HEK293T (cell line): ENCODE data around the gene ARID4B.

Experiments used
- ARNT ChIP-seq: fragments of 450-650 bp; IDR thresholded peaks from 2 replicates; pipeline ENCODE4 v1.6.1; 2017; ENCODE audit warnings: mild to moderate bottlenecking
- BHLHE40 ChIP-seq: fragments of 450-650 bp; IDR thresholded peaks from 2 replicates; pipeline ENCODE4 v1.6.1; 2016; ENCODE audit warnings: mild to moderate bottlenecking, moderate library complexity, borderline replicate concordance
- ELF4 ChIP-seq: fragments of 450-650 bp; IDR thresholded peaks from 2 replicates; pipeline ENCODE4 v1.6.1; 2017; ENCODE audit warnings: antibody characterized with exemption
- FOXK2 ChIP-seq: fragments of 450-650 bp; IDR thresholded peaks from 2 replicates; pipeline ENCODE4 v1.6.1; 2016; ENCODE audit warnings: mild to moderate bottlenecking
- FOXM1 ChIP-seq: fragments of 450-650 bp; IDR thresholded peaks from 2 replicates; pipeline ENCODE4 v1.6.1; 2017; ENCODE audit warnings: mild to moderate bottlenecking, borderline replicate concordance
- L3MBTL2 ChIP-seq: fragments of 450-650 bp; conservative IDR thresholded peaks from 2 replicates; pipeline ENCODE4 v1.6.1; 2016; ENCODE audit warnings: mild to moderate bottlenecking
- LEF1 ChIP-seq: fragments of 450-650 bp; IDR thresholded peaks from 2 replicates; pipeline ENCODE4 v1.6.1; 2017; ENCODE audit warnings: mild to moderate bottlenecking, borderline replicate concordance
- NFRKB ChIP-seq: fragments of 450-650 bp; IDR thresholded peaks from 2 replicates; pipeline ENCODE4 v1.6.1; 2016; ENCODE audit warnings: mild to moderate bottlenecking, moderate library complexity
- SUZ12 ChIP-seq: fragments of 450-650 bp; IDR thresholded peaks from 2 replicates; pipeline ENCODE4 v1.6.1; 2016; ENCODE audit warnings: mild to moderate bottlenecking
- ZNF384 ChIP-seq: fragments of 450-650 bp; IDR thresholded peaks from 2 replicates; pipeline ENCODE4 v1.6.1; 2016

DNA sequence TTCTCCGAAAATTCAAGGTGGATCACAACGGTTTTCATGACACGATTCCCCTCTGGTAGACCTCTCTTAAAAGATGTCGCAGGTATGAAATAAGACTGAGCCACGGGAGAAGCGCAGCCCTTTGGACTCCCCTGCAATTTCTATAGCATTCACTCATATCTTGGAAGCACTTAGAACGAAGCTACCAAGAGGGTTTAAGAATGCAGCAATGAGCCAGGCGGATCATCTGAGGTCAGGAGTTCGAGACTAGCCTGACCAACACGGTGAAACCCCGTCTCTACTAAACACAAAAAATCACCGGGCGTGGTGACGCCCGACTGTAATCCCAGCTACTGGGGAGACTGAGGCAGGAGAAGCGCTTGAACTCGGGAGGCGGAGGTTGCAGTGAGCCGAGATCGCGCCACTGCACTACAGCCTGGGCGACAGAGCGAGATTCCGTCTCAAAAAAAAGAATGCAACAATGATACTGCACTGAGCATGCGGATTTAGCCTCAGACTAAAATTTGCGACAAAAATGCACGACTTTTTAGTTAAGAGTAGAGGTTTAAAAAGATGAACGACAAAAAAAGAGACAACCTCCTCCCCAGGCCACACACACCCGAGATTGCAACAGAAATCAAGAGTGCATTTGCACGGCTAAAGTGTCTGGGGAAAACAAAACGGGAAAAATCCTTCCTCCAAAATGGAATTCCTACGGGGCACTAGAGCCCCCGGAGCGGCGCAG is 200.1 kb downstream of the ARID4B start:
- no peak for TF ChIP-seq ZNF384
- TF ChIP-seq SUZ12: no peak
- TF ChIP-seq LEF1: no peak
- no peak for TF ChIP-seq ELF4
- TF ChIP-seq FOXM1: no peak
- no peak for TF ChIP-seq L3MBTL2
- TF ChIP-seq NFRKB: no peak
- TF ChIP-seq FOXK2: no peak
- TF ChIP-seq BHLHE40: no peak
- no peak for TF ChIP-seq ARNT
